H54 (cell line): ENCODE measurements around the gene FBXW11.
A peak's percentile ranks its signal among the peaks of the same experiment; 100 is the strongest.
"Not testable (repeated sequence)": the region's sequence is repeated elsewhere in the genome, so short reads cannot be mapped to it uniquely, and the experiment has no call there.

Experiments used
- DNase-seq: peaks from one replicate; pipeline ENCODE4 v3.0.0; 2011; ENCODE audit warnings: low spot score, mixed read lengths; ENCODE audit not compliant: insufficient read length
- FAIRE-seq: peaks from 3 replicates; lab custom pipeline; 2011; peaks lifted over from hg19 to GRCh38; lab: Jason Lieb, UNC
- POLR2A ChIP-seq: IDR thresholded peaks from 2 replicates; pipeline ENCODE4 v1.6.1; 2011; ENCODE audit warnings: low read depth, mild to moderate bottlenecking, low read length

FBXW11 gene

GRCh38 chr5:171984748-171985419, 21.6 kb downstream of the FBXW11 start:
- FAIRE-seq (peak; percentile 90), DNase-seq (peak; percentile 31)
- TF ChIP-seq POLR2A: no peak

DNA sequence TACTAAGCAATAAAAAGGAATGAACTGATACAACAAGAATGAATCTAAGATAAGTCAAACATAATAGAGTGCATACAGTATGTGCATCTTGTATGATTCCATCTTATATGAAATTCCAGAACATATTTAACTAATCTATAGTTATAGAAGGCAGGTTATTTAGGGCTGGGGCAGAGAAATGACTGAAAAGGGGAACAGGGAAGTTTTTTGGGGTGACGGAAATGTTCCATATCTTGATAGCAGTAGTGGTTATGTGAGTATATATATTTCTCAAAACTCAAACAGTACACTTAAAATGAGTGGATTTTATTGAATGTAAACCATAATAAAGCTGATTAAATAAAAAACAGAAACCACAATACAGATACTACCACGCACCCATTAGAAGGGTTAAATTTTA, 24.6 kb downstream of the FBXW11 start:
- FAIRE-seq (no peak), DNase-seq (no peak)
- no peak for TF ChIP-seq POLR2A

- FAIRE-seq (no peak), DNase-seq (no peak)
These were observed 25.6 kb downstream of the FBXW11 start for GRCh38 chr5:171980792-171981191.

GRCh38 chr5:171979606-171980005, 26.8 kb downstream of the FBXW11 start:
- no peak for TF ChIP-seq POLR2A

More at GRCh38 chr5:171980792-171981191, 25.6 kb downstream of the FBXW11 start:
- TF ChIP-seq POLR2A: no peak

GRCh38 chr5:171978519-171978918, 27.9 kb downstream of the FBXW11 start:
- FAIRE-seq (no peak), DNase-seq (no peak)
- no peak for TF ChIP-seq POLR2A

More at GRCh38 chr5:171979606-171980005, 26.8 kb downstream of the FBXW11 start:
- no peak for DNase-seq
- FAIRE-seq: no peak

DNA sequence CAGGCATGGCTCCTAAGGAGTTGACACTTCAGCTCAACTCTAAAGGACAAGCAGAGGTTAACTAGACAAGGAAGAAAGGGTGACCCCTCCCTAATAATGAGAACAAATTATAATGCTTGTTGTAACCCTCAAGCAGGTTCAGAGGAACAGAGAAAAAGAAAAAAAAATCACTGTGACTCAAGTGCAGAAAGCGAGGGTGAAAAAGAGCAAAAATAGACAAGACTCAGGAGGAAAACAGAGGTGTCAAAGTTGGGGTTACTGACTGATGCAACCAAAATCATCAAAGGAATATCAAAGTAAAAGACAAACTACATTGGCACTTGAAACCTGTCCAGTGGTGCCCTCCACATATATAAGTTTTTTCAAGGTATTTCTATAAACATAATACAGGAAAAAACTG, 28.4 kb downstream of the FBXW11 start:
- no peak for TF ChIP-seq POLR2A
- DNase-seq (no peak), FAIRE-seq (no peak)

- DNase-seq, FAIRE-seq: not testable (repeated sequence)
These were observed 29.0 kb downstream of the FBXW11 start for GRCh38 chr5:171977244-171977950.

DNA sequence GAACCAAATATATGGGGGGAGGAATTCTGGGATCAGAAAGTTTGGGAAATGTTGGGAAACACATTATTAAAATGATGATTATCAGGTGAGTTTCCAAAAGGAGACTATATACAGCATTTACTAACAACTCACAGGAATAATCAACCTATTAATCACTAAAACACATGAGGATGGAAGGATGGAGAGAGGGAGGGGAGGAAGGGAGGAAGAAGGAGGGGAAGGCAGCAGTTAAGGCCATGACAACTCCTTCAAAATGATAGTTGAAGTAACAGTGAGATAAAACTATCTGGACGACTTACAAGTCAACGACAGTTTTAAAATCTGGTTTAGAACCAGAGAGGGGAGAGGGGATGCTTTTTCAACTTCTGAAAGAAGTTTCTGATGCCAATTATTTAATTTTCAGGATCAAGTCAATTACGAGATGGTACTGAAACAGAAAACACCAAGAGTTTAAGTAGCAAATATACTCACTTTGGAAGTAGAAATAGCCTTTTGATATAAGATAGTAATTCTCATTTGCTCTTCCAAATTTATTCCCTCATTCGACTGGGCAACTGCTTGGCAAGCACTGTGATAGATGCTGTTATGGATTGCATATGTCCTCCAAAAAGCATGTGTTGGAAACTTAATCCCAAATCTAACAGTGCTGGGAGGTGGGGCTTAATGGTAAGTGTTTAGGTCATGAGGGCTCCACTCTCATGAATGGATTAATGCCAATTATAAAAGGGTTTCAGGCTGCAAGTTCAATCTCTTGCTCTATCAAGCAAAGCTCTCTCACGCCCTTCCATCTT, 30.4 kb downstream of the FBXW11 start:
- no peak for DNase-seq
- no peak for TF ChIP-seq POLR2A
- FAIRE-seq: no peak

GRCh38 chr5:171975262-171975876, 31.1 kb downstream of the FBXW11 start:
- DNase-seq: no peak
- FAIRE-seq: no peak
- TF ChIP-seq POLR2A: no peak

DNA sequence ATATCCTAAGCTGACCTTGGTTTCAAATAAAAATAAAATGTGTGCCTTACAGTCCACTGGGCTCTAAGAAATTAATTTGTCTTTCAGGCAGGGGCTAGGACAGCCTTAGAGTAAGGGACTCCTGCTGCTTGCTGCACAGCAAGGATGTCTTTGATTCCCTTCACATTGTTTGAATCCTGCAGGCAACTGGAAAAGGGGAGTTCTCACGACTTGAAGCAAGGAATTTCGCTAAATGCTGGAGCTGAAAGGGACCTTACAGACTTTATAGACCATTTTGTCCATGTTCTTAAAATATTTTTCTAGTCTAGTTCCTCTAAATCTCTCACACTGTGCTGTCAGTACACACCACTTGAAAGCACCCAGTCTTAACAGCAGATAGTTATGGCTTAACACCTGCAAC, 35.6 kb downstream of the FBXW11 start:
- DNase-seq: no peak
- FAIRE-seq: no peak
- TF ChIP-seq POLR2A: no peak

DNA sequence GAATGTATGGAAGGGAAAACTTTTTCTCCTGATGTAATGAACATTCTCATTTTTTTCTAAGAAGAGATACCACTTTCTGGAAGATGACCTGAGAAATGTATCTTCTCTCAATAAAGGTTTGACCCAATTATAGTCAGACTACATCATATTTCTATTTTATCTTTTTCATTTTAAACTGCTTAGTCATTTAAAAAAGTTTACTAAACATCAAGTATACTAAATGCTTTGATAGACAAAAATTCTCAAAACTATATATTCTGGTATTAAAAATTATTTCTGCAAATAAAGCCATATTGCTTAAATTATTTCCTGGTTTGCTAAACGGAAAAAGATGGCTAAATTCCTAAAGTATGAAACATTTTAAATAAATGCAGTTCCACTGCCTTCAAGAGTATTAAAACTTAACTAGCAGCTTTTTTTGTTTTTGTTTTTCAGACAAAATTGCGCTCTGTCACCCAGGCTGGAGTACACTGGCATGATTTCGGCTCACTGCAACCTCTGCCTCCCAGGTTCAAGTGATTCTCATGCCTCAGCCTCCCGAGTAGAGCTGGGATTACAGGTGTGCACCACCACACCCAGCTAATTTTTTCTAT, 37.1 kb downstream of the FBXW11 start:
- no peak for TF ChIP-seq POLR2A
- DNase-seq (no peak), FAIRE-seq (no peak)

- DNase-seq (no peak), FAIRE-seq (no peak)
These were observed 37.9 kb downstream of the FBXW11 start for GRCh38 chr5:171968531-171968930.

GRCh38 chr5:171966964-171967363, 39.5 kb downstream of the FBXW11 start:
- no peak for FAIRE-seq
- DNase-seq: no peak
- TF ChIP-seq POLR2A: no peak

More at GRCh38 chr5:171968531-171968930, 37.9 kb downstream of the FBXW11 start:
- TF ChIP-seq POLR2A: no peak
